SU-DHL-6 (cell line): ENCODE measurements around the gene GRM2.

Experiments used
- EZH2phosphoT487 ChIP-seq: fragments of 200-600 bp; sonication (generic), shearing (Covaris generic); conservative IDR thresholded peaks from 2 replicates; pipeline ENCODE4 v1.6.1; 2018; ENCODE audit warnings: mild to moderate bottlenecking, antibody characterized with exemption, low read length, moderate library complexity, mixed read lengths
- TF ChIP-seq, protein P1 (sequence below): fragments of 200-600 bp; sonication (generic); IDR thresholded peaks from one replicate; pipeline ENCODE4 v1.5.1; 2017; ENCODE audit warnings: antibody characterized with exemption, mild to moderate bottlenecking, low read length, moderate library complexity; ENCODE audit not compliant: insufficient read depth, poor library complexity, severe bottlenecking

GRCh38 chr3:51739110-51739509 is 32.2 kb downstream of the GRM2 start:
- TF ChIP-seq, protein P1, sequence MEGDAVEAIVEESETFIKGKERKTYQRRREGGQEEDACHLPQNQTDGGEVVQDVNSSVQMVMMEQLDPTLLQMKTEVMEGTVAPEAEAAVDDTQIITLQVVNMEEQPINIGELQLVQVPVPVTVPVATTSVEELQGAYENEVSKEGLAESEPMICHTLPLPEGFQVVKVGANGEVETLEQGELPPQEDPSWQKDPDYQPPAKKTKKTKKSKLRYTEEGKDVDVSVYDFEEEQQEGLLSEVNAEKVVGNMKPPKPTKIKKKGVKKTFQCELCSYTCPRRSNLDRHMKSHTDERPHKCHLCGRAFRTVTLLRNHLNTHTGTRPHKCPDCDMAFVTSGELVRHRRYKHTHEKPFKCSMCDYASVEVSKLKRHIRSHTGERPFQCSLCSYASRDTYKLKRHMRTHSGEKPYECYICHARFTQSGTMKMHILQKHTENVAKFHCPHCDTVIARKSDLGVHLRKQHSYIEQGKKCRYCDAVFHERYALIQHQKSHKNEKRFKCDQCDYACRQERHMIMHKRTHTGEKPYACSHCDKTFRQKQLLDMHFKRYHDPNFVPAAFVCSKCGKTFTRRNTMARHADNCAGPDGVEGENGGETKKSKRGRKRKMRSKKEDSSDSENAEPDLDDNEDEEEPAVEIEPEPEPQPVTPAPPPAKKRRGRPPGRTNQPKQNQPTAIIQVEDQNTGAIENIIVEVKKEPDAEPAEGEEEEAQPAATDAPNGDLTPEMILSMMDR, result no peak
- no peak for TF ChIP-seq EZH2phosphoT487
